HepG2 (cell line): ENCODE measurements around the gene MYO7B. TPM values are rescaled to one million over a fixed set of nuclear protein-coding genes. Genes with fewer than 3 reads are reported as not detected.

Experiments used
- AHDC1 ChIP-seq: sonication (generic); formaldehyde crosslinking; IDR thresholded peaks from 2 replicates; pipeline ENCODE4 v1.5.1; 2020; ENCODE audit warnings: mild to moderate bottlenecking, missing genetic modification reagents, borderline replicate concordance
- ARID5B ChIP-seq: IDR thresholded peaks from 2 replicates; pipeline ENCODE4 v1.4.0; 2020; ENCODE audit warnings: mild to moderate bottlenecking, missing genetic modification reagents
- ASH2L ChIP-seq: fragments of 300-600, 200-600 bp; sonication (generic); IDR thresholded peaks from 2 replicates; pipeline ENCODE4 v1.7.0; 2017; ENCODE audit warnings: low read depth, mild to moderate bottlenecking, moderate library complexity, mixed read lengths, low read length; ENCODE audit not compliant: insufficient read length
- ATM ChIP-seq: fragments of 450-650 bp; IDR thresholded peaks from 2 replicates; pipeline ENCODE4 v1.7.1; 2017; ENCODE audit warnings: mild to moderate bottlenecking, borderline replicate concordance
- EHMT2 ChIP-seq: fragments of 200-600 bp; sonication (generic); IDR thresholded peaks from 2 replicates; pipeline ENCODE4 v1.7.0; 2017; ENCODE audit warnings: antibody characterized with exemption, low read depth, low read length, borderline replicate concordance
- FOXA3 ChIP-seq: IDR thresholded peaks from 2 replicates; pipeline ENCODE4 v1.6.1; 2016; ENCODE audit warnings: missing genetic modification reagents, missing compliant biosample characterization
- HDAC2 ChIP-seq: sonication (generic); formaldehyde crosslinking; IDR thresholded peaks from 2 replicates; pipeline ENCODE4 v1.4.0; 2020; ENCODE audit warnings: missing genetic modification reagents
- NFE2L2 ChIP-seq: fragments of 150-350 bp; IDR thresholded peaks from 2 replicates; pipeline ENCODE4 v1.6.1; 2014; ENCODE audit warnings: low read length
- NR1H2 ChIP-seq: sonication (generic); formaldehyde crosslinking; IDR thresholded peaks from 2 replicates; pipeline ENCODE4 v1.8.1; 2022; ENCODE audit warnings: low read depth, missing genetic modification reagents, borderline replicate concordance
- POGZ ChIP-seq: sonication (generic); formaldehyde crosslinking; IDR thresholded peaks from 2 replicates; pipeline ENCODE4 v1.4.0; 2020; ENCODE audit warnings: mild to moderate bottlenecking, missing genetic modification reagents
- SOX13 ChIP-seq, 3 experiments: fragments of 450-650 bp in 1 of 3; sonication (generic) in 1 of 3; formaldehyde crosslinking in 1 of 3; IDR thresholded peaks in 2 of 3; conservative IDR thresholded peaks in 1 of 3; 2 replicates each; pipeline versions ENCODE4 v1.5.0 to v1.6.1; 2016 to 2020; ENCODE audit warnings: antibody characterized with exemption in 1 of 3, mild to moderate bottlenecking in 1 of 3, missing compliant biosample characterization in 1 of 3, missing genetic modification reagents in 1 of 3, moderate library complexity in 1 of 3
- ZNF605 ChIP-seq: sonication (generic); formaldehyde crosslinking; IDR thresholded peaks from 2 replicates; pipeline ENCODE4 v1.8.0; 2022; ENCODE audit warnings: mild to moderate bottlenecking, missing genetic modification reagents
- polyA plus RNA-seq, 8 experiments: library from polyadenylated mRNA; depleted of rRNA in 3 of 8; stranded (reverse) in 7 of 8; unstranded in 1 of 8; fragments of >200 nt; fragmentation: Illumina TruSeq in 4 of 8; extraction: Trizol in 4 of 8; gene quantifications; 2 replicates each; pipeline versions ENCODE4 v1.2.1 to v1.2.3, GENCODE V29; 2011 to 2016; ENCODE audit warnings: low read depth in 4 of 8, missing spikeins in 1 of 8, mixed read lengths in 1 of 8; ENCODE audit not compliant: insufficient read depth in 1 of 8
- total RNA-seq, 5 experiments: library from RNA; depleted of rRNA; stranded (reverse); fragments of >200 nt; fragmentation: Illumina TruSeq; extraction: Trizol; gene quantifications; 2 replicates each; pipeline ENCODE4 v1.2.3, GENCODE V29; 2016; ENCODE audit warnings: low read depth in 1 of 5
- TF ChIP-seq, protein P1 (sequence below): IDR thresholded peaks from 2 replicates; pipeline ENCODE4 v1.6.1; 2016; ENCODE audit warnings: low read depth

Gene MYO7B
- total and polyA plus RNA-seq, 2 of the 13 experiments (the other 11 are each of a cell fraction or from before 2014, with no cell fraction given): not detected

GRCh38 chr2:127511090-127511695, 24.3 kb upstream of the MYO7B start (continued):
- 0 out of 2 replicates have a peak, but pooled peaks have one; percentile 22 for TF ChIP-seq ARID5B (CRISPR knock-in tag)
- TF ChIP-seq ZNF605 (CRISPR knock-in tag): no peak
- peak; percentile 73 for TF ChIP-seq ASH2L
- TF ChIP-seq ATM: no peak
- no peak for TF ChIP-seq SOX13 (IDR thresholded peaks at IDR 0.05)
- no peak for TF ChIP-seq SOX13 (CRISPR knock-in tag; conservative IDR thresholded peaks at IDR 0.05 in 1 of 2, IDR thresholded peaks at IDR 0.05 in 1 of 2)
- no peak for TF ChIP-seq NFE2L2
- 0 out of 2 replicates have a peak, but pooled peaks have one; percentile 34 for TF ChIP-seq AHDC1
- TF ChIP-seq HDAC2 (CRISPR knock-in tag): 0 out of 2 replicates have a peak, but pooled peaks have one; percentile 28
- TF ChIP-seq, protein P1, sequence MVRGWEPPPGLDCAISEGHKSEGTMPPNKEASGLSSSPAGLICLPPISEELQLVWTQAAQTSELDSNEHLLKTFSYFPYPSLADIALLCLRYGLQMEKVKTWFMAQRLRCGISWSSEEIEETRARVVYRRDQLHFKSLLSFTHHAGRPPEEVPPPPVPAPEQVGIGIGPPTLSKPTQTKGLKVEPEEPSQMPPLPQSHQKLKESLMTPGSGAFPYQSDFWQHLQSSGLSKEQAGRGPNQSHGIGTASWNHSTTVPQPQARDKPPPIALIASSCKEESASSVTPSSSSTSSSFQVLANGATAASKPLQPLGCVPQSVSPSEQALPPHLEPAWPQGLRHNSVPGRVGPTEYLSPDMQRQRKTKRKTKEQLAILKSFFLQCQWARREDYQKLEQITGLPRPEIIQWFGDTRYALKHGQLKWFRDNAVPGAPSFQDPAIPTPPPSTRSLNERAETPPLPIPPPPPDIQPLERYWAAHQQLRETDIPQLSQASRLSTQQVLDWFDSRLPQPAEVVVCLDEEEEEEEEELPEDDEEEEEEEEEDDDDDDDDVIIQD (CRISPR knock-in tag): peak; percentile 64; the same call in 1 of the 2 replicates
- peak; percentile 21; the same call in 1 of the 2 replicates for TF ChIP-seq FOXA3
- no peak for TF ChIP-seq NR1H2 (CRISPR knock-in tag)
- no peak for TF ChIP-seq EHMT2
- no peak; the same call in 1 of the 2 replicates for TF ChIP-seq POGZ (CRISPR knock-in tag)
